ENCODE data around the gene PLK5.

The PLK5 gene

GRCh38 chr19:1577090-1577928 is 53.4 kb downstream of the PLK5 start:
- no peak for DNase-seq (ENCODE audit: low spot score)

DNA sequence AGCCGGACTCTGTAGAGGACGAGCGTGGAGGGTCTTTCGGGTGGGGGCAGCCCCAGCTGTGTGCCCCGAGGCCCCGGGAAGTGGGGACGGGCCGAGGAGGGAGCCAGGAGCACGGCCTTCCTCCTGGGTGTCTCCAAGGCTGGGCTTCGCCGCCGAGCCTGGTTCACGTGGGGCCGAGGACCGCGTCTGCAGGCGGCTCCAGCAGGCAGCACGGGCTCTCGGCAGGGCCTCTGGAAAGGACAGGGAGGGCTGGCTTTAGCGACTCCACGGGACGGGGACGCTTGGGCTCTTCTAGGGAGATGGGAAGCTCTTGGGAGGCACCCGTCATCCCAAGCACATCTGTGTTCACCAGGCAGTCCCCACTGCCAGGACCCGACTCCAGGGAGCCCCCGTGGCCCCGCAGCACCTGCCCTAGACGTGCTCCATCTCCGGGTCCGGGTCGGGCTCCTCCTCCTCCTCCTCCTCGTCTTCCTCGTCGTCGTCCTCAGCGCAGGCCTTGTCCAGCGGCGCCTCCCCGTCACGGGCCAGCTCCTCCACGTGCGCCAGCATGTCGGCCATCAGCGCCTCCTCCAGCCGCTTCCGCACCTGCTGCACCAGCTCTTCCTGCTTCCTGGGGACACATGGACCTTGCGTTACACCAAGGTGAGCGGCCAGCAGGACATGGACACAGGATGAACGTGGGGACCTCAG is 54.2 kb downstream of the PLK5 start:
- no peak for DNase-seq (ENCODE audit: low spot score)

DNA sequence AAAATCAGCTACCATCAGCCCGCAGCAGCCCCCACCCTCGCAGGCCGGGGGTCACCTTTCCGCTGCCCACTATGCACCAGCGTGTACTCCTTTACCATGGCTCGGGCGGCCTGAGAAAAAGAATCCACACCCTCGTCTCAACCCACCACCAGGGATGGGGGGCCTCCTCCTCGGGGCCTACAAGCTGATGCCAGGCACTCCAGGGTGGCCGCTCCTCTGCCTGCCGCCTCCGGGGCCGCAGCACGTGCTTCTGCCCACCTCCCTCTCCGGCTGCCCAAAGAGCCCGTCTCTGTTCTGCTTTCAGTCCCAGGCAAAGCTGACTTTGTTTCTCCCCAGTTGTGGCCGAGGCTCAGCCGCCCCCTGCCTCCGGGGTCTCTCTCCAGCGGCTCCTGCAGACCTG is 55.3 kb downstream of the PLK5 start:
- no peak for DNase-seq (ENCODE audit: low spot score)

DNA sequence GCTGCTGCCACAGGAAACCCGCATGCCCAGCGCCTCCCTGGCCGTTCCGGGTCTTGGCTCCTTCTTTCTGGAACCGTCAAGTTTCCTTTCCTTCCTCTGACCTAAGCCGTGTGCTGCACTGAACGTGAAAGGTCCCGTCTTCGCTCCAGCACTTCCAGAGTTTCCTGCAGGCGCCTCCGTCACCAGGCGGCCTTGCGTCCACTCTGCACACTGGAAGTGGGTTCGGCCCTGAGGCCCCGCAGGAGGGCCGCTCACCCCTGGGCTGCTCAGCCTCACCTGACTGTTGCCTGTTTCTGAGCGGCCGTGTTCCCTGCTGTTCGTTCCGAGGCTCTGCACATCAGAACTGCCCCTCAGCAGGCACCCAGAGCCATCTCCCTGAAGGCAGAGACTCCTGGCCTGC is 56.5 kb downstream of the PLK5 start:
- DNase-seq (ENCODE audit: low spot score), result no peak

GRCh38 chr19:1580957-1581356 is 57.1 kb downstream of the PLK5 start:
- DNase-seq (ENCODE audit: low spot score), result no peak

DNA sequence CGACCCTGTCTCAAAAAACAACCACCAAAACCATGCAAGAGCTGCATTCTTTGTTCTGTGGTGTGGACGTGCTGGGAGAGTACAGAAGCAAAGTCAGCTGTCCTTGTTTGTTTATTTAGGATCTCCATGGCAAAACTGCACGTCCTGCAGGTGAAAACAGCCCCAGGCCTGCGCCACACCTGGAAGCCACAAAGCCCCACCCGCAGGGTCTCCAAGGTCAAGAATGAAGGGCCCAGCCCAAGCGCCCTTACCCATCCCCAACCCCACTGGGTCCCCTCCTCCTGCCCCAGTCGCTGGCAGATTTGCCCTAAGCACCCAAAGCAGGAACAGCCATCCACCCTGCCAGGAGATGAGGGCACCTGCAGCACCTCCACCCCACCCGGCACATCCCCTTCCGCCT is 58.3 kb downstream of the PLK5 start:
- no peak for DNase-seq (ENCODE audit: low spot score)

GRCh38 chr19:1584500-1585242 is 60.8 kb downstream of the PLK5 start:
- no peak for DNase-seq (ENCODE audit: low spot score)

DNA sequence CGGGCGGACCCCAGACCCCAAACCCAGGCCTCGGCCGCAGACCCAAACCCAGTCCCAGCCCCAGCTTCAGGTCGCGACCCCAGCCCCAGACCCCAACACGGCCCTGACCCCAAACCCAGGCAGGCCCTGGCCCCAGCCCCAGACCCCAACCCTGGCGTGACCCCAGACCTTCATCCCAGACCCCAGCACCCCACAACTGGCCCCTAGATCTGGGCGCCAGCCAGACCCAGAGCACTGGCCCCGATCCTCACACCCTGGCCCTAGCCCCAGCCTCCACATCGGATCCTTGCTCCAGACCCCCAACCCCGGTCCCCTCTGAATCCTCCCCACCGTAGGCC is 61.3 kb downstream of the PLK5 start:
- DNase-seq (ENCODE audit: low spot score), result no peak
